SK-N-SH treated with all-trans-retinoic acid at 6 μM for 48 hours (cell line): ENCODE data around the gene ITGB2.

Source experiments
- ARNTL ChIP-seq: fragments of 450-650 bp; formaldehyde crosslinking; IDR thresholded peaks from 2 replicates; pipeline ENCODE4 v1.5.0; 2020; ENCODE audit warnings: low read depth, mild to moderate bottlenecking, moderate library complexity, borderline replicate concordance
- GLIS3 ChIP-seq: fragments of 250-450 bp; sonication (Bioruptor Pico); IDR thresholded peaks from 2 replicates; pipeline ENCODE4 v1.5.0; 2020; ENCODE audit warnings: mild to moderate bottlenecking, moderate library complexity
- OSR1 ChIP-seq: fragments of 250-450 bp; sonication (Bioruptor Pico); IDR thresholded peaks from 2 replicates; pipeline ENCODE4 v1.8.0; 2022; ENCODE audit warnings: moderate library complexity, mild to moderate bottlenecking, inconsistent platforms
- PATZ1 ChIP-seq: fragments of 250-450 bp; sonication (Bioruptor Pico); IDR thresholded peaks from 2 replicates; pipeline ENCODE4 v1.8.0; 2020; ENCODE audit warnings: mild to moderate bottlenecking, moderate library complexity, borderline replicate concordance
- ZFP3 ChIP-seq: fragments of 250-450 bp; sonication (Bioruptor Pico); IDR thresholded peaks from 2 replicates; pipeline ENCODE4 v1.5.0; 2020; ENCODE audit warnings: mild to moderate bottlenecking, moderate library complexity

GRCh38 chr21:44849616-44850130 is 71.0 kb downstream of the ITGB2 start:
- TF ChIP-seq OSR1 (CRISPR knock-in tag) (no peak), PATZ1 (no peak), ZFP3 (CRISPR knock-in tag) (no peak), ARNTL (CRISPR knock-in tag) (no peak), GLIS3 (CRISPR knock-in tag) (no peak)
